Suppressor macrophage (primary cell): Measurements from ENCODE around the gene MUCL3.
"Not testable (repeated sequence)": the region's sequence is repeated elsewhere in the genome, so short reads cannot be mapped to it uniquely, and the experiment has no call there.

ENCODE experiments used
- DNase-seq, 4 experiments: peaks; one replicate each; pipeline ENCODE4 v3.0.0-alpha.2; 2020 to 2022

The MUCL3 gene

DNA sequence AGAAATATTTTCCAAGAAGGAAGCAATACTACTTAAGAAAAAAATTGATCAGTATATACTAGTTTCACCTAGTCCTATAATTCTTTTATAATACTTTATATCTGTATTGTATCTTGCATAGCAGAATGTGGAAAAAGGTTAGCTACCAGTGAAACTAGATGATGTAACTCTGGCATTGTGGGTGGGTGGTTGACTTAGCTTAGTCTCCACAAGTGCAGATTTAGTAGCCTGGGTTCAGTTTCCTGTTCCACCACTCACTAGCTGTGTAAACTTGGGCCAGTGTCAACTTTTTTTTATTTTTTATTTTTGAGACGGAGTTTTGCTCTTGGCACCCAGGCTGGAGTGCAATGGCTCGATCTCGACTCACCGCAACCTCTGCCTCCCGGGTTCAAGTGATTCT, 44.7 kb downstream of the MUCL3 start:
- DNase-seq = peak; percentile 35 to 69 (median 56)

DNA sequence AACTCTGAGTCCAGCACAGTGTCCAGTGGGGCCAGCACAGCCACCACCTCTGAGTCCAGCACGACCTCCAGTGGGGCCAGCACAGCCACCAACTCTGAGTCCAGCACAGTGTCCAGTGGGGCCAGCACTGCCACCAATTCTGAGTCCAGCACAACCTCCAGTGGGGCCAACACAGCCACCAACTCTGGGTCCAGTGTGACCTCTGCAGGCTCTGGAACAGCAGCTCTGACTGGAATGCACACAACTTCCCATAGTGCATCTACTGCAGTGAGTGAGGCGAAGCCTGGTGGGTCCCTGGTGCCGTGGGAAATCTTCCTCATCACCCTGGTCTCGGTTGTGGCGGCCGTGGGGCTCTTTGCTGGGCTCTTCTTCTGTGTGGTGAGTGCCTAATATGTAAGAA, 46.5 kb downstream of the MUCL3 start:
- no peak for DNase-seq

DNA sequence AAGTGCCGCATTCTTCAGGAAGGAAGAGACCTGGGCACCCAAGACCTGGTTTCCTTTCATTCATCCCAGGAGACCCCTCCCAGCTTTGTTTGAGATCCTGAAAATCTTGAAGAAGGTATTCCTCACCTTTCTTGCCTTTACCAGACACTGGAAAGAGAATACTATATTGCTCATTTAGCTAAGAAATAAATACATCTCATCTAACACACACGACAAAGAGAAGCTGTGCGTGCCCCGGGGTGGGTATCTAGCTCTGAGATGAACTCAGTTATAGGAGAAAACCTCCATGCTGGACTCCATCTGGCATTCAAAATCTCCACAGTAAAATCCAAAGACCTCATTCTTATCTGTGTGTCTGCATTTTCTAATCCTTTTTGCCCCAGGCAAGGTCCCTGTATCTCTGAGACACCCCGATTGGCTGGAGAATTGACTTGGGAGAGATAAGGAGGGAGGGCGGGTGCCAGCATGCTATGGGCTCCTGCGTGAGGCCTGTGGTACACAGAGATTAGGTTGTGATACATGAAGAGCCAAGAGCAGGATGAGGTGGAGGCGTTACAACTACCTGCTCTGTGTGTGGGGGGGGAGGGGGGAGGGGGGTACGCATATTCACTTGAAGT, 47.5 kb downstream of the MUCL3 start:
- DNase-seq = no peak

DNA sequence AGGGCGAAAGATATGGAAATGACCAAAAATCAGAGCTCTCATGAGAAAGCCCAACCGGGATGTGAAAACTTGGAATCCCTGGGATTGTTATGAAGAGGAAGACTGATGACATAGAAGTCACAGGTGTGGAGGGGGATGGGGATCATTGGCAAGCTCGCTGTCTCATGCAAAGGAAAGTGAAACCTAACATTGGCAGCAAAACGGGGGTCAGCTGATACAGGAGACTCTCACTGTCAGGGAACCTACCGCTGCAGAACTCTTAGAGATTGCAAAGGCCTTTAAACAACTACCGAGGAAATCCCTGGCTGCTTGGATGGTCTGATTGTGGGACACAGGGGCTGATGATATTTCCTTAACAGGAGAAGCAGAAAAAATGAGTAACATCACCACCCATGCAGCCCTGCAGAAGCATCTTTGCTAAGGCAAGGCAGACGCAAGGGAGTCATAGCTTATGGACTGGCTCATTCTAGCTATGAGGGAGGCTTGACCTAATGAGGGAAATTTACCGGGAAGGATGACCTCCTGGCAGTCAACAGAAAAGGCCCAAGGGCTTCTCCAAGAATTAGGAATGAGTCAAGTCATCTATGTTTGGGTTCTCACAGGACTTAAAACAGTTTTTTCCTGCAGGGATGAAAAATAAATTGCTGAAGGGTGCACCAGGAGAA, 49.8 kb downstream of the MUCL3 start:
- DNase-seq = no peak

DNA sequence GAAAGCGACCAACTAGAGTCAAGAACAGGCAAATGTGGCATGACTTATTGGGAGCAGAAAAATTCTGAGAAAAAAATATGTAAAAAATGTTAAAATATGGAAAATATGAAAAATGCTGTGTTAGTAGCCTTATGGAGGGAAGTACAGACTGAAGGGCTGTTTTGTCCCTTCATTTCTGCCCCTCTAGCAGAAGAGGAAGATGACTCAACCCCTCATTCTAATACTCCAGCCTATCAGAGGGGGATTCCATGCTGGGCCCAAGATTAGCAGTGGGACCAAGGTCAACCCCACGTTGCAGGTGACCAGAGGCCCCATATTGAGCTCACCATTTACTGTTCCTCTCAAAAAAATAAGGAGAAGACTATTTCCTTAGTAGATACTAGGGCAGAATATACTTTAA, 51.1 kb downstream of the MUCL3 start:
- peak in 3 of 4 experiments; percentile 28 to 43 (median 42) for DNase-seq

- no peak for DNase-seq
Measured at GRCh38 chr6:30997301-30997700, 56.5 kb downstream of the MUCL3 start.

DNA sequence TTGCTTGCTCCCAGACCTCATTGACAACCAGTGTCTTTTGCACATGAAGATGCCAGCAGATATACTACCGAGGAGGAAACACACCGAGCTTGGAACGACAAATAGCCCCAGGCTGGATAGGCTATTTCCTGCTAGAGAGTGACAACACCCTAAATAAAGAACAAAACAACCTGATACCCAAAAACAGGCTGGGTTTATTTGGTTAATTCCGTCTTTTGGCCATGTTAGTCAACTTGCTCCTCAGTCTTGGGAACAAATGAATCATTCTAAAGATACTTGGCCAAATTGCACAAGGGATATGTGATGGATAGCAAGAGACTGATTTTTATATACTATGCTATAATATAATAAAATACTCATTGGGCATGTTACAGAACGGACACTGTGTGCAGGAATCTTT, 58.0 kb downstream of the MUCL3 start:
- DNase-seq = no peak

DNA sequence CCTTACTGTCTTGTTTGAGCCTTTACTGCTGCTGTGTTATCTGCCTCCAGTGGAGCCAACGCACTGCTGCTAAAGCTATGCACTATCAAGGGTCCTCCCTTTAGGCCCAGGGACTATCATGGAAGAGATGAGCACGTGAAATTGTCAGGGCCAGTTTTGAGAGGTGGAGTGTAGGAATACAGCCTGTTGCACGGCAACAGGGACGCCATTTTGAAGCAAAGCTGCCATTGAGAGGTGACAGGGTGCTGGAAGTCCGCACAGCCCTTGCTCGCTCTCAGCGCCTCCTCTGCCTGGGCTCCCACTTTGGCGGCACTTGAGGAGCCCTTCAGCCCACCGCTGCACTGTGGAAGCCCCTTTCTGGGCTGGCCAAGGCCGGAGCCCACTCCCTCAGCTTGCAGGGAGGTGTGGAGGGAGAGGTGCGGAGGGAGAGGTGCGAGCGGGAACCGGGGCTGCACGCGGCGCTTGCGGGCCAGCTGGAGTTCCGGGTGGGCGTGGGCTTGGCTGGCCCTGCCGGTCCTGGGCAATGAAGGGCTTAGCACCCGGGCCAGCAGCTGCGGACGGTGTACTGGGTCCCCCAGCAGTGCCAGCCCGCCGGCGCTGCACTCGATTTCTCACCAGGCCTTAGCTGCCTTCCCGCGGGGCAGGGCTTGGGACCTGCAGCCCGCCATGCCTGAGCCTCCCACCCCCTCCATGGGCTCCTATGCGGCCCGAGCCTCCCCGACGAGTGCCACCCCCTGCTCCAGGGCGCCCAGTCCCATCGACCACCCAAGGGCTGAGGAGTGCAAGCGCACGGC, 59.5 kb downstream of the MUCL3 start:
- not testable (repeated sequence) for DNase-seq

DNA sequence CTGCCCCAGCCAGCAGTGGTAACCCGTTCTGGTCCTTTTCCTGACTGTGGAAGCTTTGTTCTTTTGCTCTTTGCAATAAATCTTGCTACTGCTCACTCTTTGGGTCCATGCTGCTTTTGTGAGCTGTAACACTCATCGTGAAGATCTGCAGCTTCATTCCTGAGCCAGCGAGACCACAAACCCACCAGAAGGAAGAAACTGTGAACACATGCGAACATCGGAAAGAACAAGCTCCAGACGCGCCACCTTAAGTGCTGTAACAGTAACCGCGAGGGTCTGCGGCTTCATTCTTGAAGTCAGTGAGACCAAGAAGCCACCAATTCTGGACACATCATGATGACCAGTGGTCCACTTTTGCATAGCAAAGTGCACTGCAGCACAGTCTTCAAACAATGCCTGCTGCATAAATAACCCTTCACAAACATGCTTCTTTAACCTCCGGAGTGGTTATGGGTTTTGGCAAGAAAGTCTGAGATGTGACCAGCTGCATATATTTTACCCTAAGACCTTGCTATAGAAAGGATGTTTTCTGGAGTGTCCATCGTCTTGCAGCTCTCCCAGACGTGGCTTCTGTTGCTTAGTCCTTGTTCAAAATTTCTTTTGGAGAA, 60.6 kb downstream of the MUCL3 start:
- no peak for DNase-seq

DNA sequence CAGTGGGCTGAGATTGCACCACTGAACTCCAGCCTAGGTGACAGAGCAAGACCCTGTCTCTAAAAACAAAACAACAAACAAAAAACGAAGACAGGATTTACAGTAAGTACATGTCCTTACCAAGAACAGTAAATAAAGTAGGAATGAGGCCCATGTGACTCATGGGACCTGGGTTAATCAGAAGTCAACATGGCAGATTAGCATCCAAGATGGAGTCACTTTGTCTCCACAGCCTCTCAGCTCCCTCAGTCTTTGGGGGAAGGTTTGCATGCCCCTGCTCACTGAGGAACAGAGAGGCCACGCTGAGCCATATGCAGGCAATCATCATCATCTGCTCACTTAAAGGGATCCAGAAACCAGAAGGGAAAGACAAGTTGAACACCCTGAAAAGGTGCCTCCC, 61.7 kb downstream of the MUCL3 start:
- no peak for DNase-seq
